ENCODE data around the gene FBXO44. TPM values are rescaled to one million over a fixed set of nuclear protein-coding genes. Genes with fewer than 3 reads are reported as not detected.

Gene FBXO44
- total and polyA plus RNA-seq, 2 donors from 2014 or later, result 22.5 to 66.6 TPM

DNA sequence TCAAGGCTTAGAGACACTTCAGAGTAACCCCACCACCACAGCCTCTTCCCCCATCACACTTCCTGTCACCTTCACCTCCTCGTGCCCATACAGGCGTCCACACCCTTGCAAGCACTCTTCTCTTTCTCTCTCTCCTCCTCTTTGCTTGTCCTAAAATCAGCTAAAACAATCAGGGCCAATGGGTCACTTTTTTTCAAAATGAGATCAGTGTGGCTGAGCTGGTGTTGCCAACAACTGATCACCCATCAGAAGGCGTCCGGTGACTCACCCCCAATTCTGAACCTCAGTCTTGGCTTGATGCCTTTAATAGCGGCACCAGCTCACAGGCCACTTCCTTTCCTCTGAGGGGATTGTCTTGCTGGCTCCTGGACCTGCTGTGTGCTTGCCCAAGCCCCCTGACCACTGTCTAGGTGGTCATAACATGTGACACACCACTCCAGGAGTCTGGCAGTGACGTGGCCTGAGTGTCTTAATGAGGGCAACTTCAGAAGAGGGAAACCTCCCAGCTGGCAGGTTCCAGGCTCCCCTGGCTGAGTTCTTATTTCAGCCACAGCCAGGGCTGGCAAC is 38.4 kb downstream of the FBXO44 start:
- Histone ChIP-seq H3K36me3 (ENCODE audit: control insufficient read depth in 2 of 3, insufficient read depth in 3 of 3, low read length in 3 of 3) (no peaks in the 10 kb centered on the region), H3K27ac (ENCODE audit: low read depth in 2 of 2, low read length in 2 of 2) (no peak overlapping the region), H3K4me1 (ENCODE audit: control insufficient read depth in 2 of 3, insufficient read depth in 2 of 3, low read depth in 1 of 3, low read length in 3 of 3) (peaks cover 0 to 7% (median 0%) of the 10 kb centered on the region in 3 donors), H3K9me3 (ENCODE audit: control insufficient read depth in 2 of 3, insufficient read depth in 1 of 3, low read length in 3 of 3) (no peaks in the 10 kb centered on the region), H3K27me3 (ENCODE audit: control insufficient read depth, insufficient read depth, low read length) (peaks cover 2% of the 10 kb centered on the region), H3K9ac (ENCODE audit: low read length in 3 of 3) (no peak overlapping the region), H3K4me3 (ENCODE audit: low read length in 3 of 3) (no peak overlapping the region)
- intact Hi-C loops (cut with DNase I), result no loop called here
- TF ChIP-seq, protein P1, sequence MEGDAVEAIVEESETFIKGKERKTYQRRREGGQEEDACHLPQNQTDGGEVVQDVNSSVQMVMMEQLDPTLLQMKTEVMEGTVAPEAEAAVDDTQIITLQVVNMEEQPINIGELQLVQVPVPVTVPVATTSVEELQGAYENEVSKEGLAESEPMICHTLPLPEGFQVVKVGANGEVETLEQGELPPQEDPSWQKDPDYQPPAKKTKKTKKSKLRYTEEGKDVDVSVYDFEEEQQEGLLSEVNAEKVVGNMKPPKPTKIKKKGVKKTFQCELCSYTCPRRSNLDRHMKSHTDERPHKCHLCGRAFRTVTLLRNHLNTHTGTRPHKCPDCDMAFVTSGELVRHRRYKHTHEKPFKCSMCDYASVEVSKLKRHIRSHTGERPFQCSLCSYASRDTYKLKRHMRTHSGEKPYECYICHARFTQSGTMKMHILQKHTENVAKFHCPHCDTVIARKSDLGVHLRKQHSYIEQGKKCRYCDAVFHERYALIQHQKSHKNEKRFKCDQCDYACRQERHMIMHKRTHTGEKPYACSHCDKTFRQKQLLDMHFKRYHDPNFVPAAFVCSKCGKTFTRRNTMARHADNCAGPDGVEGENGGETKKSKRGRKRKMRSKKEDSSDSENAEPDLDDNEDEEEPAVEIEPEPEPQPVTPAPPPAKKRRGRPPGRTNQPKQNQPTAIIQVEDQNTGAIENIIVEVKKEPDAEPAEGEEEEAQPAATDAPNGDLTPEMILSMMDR (IDR thresholded peaks at IDR 0.05; ENCODE audit: borderline replicate concordance, extremely low read depth, insufficient read depth), result no peak
- FAIRE-seq, result no peak
- DNase-seq, result no peak

DNA sequence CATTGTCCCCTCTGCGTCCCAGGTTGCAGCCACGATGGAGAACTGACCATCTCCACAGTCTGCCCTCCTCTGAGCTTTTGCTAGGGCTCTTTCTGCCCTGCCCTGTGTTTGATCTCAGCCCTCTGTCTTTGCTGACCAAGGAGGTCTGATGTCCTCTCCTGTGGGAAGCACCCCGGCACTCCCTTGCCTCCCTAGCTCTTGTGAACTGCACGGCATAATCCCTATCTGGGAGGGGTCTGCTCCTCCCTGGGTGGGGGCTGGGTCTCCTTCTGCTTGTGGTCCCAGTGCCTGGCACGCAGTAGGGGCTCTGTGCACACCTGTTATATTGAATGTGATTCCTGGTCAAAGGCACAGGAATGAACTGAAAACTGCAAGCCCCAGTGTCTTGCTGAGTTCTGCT is 39.2 kb downstream of the FBXO44 start:
- Histone ChIP-seq H3K9ac (ENCODE audit: low read length in 3 of 3) (no peak overlapping the region), H3K27me3 (ENCODE audit: control insufficient read depth, insufficient read depth, low read length) (peaks cover 2% of the 10 kb centered on the region), H3K4me1 (ENCODE audit: control insufficient read depth in 2 of 3, insufficient read depth in 2 of 3, low read depth in 1 of 3, low read length in 3 of 3) (peaks cover 0 to 7% (median 0%) of the 10 kb centered on the region in 3 donors), H3K9me3 (ENCODE audit: control insufficient read depth in 2 of 3, insufficient read depth in 1 of 3, low read length in 3 of 3) (no peaks in the 10 kb centered on the region), H3K36me3 (ENCODE audit: control insufficient read depth in 2 of 3, insufficient read depth in 3 of 3, low read length in 3 of 3) (no peaks in the 10 kb centered on the region), H3K27ac (ENCODE audit: low read depth in 2 of 2, low read length in 2 of 2) (no peak overlapping the region), H3K4me3 (ENCODE audit: low read length in 3 of 3) (no peak overlapping the region)
- TF ChIP-seq, protein P1 (IDR thresholded peaks at IDR 0.05; ENCODE audit: borderline replicate concordance, extremely low read depth, insufficient read depth), result no peak
- intact Hi-C loops (cut with DNase I), result no loop called here
- no peak for DNase-seq
- no peak for FAIRE-seq

DNA sequence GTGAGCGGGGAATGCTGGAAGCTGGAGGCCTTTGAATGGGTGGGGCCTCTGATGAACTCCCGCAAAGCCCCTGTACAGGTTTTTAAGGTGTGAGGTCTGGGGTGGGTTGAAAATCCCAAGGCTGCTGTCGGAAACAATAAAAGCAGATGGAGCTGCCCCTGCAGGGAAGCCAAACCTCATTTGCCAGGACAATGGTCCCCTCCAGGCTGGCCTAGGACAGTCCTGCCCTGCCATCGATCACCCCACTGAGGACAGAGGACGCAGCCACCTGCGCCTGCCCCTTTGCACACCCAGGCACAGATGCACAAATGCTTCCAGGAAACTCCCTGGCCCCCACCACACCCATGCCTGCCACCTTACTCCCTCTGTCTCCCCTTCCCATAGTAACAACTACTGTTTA is 41.2 kb downstream of the FBXO44 start:
- peaks cover 2% of the 10 kb centered on the region for H3K27me3 ChIP-seq (ENCODE audit: control insufficient read depth, insufficient read depth, low read length)
- H3K36me3 ChIP-seq (ENCODE audit: control insufficient read depth in 2 of 3, insufficient read depth in 3 of 3, low read length in 3 of 3), result no peaks in the 10 kb centered on the region
- DNase-seq (no peak), FAIRE-seq (no peak)
- intact Hi-C loops (cut with DNase I), result no loop called here
- H3K27ac ChIP-seq (ENCODE audit: low read depth in 2 of 2, low read length in 2 of 2), result no peak overlapping the region
- H3K4me1 ChIP-seq (ENCODE audit: control insufficient read depth in 2 of 3, insufficient read depth in 2 of 3, low read depth in 1 of 3, low read length in 3 of 3), result peaks cover 0 to 3% (median 0%) of the 10 kb centered on the region in 3 donors
- no peaks in the 10 kb centered on the region for H3K9me3 ChIP-seq (ENCODE audit: control insufficient read depth in 2 of 3, insufficient read depth in 1 of 3, low read length in 3 of 3)
- TF ChIP-seq, protein P1 (IDR thresholded peaks at IDR 0.05; ENCODE audit: borderline replicate concordance, extremely low read depth, insufficient read depth), result no peak
- no peak overlapping the region for H3K4me3 ChIP-seq (ENCODE audit: low read length in 3 of 3)
- H3K9ac ChIP-seq (ENCODE audit: low read length in 3 of 3), result no peak overlapping the region
